ENCODE measurements around the gene CTNNBL1.

Gene CTNNBL1

DNA sequence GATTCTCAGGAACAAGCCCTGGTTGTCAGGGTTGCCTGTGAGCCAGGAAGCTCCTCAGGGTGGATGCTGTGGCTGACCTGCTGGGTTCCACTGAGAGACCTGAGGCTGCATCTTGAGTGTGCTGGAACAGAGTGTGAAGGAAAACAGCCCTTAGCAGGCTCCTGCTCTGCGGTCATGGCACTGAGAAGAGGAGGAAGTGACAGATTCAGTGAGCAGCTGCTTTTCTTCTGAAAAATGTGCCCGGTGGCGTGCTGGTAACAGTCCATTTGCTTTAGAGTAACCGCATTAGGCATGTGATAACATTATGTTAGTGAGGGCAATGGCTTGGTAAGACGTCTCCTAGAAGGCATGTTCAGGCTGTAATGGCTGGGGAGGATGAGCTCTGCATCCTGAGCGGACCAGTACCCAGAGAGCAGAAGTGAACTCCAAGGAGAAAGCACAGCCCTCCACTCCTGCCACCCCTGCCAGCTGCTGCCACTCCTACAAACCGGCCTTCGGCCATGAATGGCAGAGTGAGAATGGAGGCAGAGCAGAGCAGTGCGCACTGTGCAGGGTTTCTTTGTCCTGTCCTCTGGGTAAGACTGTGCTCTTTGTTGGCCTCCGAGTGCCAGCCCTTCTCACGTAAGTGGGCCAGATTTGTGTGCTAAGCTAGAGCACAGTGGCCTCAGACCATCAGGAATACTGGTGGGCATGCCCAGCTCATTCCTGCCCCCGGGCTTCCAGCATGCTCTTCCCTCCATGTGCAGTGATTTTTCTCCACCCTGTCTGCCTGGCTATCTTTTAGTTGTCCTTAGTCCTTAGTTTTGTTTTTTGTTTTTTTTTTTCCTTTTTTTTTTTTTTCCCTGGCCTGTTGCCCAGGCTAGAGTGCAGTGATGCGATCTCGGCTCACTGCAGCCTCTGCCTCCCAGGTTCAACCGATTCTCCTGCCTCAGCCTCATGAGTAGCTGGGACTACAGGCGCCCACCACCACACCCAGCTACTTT, 111.0 kb downstream of the CTNNBL1 start:
- TF ChIP-seq, protein P1, sequence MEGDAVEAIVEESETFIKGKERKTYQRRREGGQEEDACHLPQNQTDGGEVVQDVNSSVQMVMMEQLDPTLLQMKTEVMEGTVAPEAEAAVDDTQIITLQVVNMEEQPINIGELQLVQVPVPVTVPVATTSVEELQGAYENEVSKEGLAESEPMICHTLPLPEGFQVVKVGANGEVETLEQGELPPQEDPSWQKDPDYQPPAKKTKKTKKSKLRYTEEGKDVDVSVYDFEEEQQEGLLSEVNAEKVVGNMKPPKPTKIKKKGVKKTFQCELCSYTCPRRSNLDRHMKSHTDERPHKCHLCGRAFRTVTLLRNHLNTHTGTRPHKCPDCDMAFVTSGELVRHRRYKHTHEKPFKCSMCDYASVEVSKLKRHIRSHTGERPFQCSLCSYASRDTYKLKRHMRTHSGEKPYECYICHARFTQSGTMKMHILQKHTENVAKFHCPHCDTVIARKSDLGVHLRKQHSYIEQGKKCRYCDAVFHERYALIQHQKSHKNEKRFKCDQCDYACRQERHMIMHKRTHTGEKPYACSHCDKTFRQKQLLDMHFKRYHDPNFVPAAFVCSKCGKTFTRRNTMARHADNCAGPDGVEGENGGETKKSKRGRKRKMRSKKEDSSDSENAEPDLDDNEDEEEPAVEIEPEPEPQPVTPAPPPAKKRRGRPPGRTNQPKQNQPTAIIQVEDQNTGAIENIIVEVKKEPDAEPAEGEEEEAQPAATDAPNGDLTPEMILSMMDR (IDR thresholded peaks at IDR 0.05; ENCODE audit: low read depth, low read length, missing control alignments): no peak
- no peak for DNase-seq (ENCODE audit: extremely low read depth, low read depth)
- no peak overlapping the region for H3K4me3 ChIP-seq (replicated peaks; ENCODE audit: low read depth, low read length)

DNA sequence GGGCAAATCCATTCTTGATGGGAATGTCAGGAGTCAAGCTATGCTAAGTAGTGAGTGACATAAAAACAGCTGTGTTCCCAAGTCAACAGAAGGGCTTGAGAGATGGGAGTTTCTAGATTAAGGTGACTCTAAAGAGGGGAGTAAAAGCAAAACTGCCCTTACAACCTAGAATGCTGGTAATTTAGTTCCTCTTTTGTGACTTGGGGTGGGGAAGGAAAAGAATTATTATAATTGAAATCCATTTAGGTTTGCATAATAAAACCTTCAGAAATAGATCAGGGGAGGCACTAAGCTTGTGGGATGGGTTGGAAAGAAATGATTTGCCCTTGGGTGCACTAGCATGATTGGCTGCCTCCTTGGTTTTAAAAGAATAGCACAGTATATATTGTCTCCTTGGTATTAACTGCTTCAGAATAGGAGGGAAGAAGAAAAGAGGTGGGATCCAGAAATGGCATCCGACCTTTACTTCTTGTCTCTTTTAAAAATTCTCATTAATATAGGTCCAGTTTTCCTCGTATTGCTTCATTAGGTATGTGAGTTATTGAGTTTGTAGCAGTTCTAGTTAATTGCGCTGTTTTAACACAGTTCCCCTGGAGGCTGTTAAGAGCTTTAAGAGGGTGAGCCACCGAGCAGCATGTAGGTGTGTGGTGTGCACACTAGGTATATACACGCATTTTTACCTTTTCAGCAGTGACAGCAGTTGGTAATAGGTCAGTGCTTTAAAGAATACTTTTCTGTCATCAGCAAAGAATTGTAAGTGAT, 113.8 kb downstream of the CTNNBL1 start:
- TF ChIP-seq, protein P1 (IDR thresholded peaks at IDR 0.05; ENCODE audit: low read depth, low read length, missing control alignments): no peak
- no peak for DNase-seq (ENCODE audit: extremely low read depth, low read depth)
- H3K4me3 ChIP-seq (replicated peaks; ENCODE audit: low read depth, low read length): no peak overlapping the region

DNA sequence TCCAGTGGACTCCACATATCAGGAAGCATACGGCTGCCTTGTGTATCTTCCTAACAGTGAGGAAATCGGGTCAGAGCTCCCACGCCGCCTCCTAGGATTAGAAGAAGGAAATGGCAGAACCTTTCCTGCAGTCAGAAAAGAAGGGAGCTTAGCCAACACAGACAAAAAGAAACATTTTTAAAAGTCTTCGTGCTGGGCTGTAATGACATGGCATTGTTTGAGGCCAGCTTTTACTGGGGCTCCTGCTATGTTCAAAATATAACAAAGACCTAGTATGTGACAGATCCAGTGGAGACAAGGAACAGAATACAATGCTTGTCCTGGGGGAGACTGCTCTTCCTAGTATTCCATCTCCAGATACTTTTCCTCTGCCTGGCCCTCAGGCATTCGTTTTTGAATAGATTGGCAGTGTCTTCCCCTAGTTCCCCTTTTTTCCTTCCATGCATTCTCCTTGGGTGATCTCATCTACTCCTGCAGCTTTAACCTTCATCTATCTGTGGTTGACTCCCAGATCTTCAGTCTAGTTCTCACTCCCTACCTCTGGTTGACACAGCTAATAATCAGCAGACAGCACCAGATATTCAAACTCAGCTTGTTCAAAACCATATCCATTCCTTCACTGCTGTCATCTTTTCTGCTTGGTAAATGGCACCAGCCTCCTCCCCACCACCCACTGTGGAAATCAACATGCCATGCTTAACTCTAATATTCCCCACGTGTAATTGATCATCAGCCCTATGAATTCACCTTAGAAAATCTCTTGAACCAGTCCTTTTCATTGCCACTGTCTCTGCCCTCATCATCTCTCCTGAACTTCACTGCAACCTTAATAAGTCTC, 114.6 kb downstream of the CTNNBL1 start:
- H3K4me3 ChIP-seq (replicated peaks; ENCODE audit: low read depth, low read length): no peak overlapping the region
- no peak for DNase-seq (ENCODE audit: extremely low read depth, low read depth)
- TF ChIP-seq, protein P1 (IDR thresholded peaks at IDR 0.05; ENCODE audit: low read depth, low read length, missing control alignments): no peak

DNA sequence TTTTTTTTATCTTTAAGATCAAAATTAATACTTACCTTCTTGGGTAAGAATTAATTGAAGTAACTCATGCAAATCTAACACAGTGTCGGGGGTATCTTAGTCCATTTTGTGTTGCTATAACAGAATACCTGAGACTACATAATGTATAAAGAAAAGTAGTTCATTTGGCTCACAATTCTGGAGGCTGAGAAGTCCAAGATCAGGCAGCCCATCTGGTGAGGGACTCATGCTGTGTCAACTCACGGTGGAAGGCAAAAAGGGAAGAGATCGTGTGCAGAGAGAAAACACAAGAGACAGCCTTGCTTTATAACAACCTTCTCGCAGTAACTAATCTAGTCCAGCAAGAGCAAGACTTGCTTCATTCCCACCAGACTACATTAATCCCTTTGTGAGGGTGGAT, 116.2 kb downstream of the CTNNBL1 start:
- no peak overlapping the region for H3K4me3 ChIP-seq (replicated peaks; ENCODE audit: low read depth, low read length)
- DNase-seq (ENCODE audit: extremely low read depth, low read depth): no peak
- TF ChIP-seq, protein P1 (IDR thresholded peaks at IDR 0.05; ENCODE audit: low read depth, low read length, missing control alignments): no peak

DNA sequence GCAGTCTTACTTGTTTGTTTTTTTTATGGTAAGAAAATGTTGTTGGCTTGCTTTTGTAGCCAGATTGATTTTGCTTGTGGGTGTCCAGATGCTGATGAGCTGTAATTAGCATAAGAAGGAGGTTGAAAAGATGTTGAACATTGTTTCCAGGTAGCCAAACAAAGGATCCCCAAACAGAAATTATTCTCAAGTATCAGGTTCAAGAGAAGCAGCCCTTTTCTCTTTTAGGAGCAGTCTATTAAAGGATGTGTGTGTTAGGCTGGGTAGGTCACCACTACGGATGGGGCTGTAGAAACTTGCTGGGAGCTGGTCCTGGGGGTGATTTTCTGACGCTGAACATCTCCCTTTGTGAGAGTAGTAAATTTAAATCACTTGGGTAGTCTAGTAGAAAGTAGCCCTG, 122.2 kb downstream of the CTNNBL1 start:
- H3K4me3 ChIP-seq (replicated peaks; ENCODE audit: low read depth, low read length): no peak overlapping the region
- no peak for DNase-seq (ENCODE audit: extremely low read depth, low read depth)
- TF ChIP-seq, protein P1 (IDR thresholded peaks at IDR 0.05; ENCODE audit: low read depth, low read length, missing control alignments): no peak

DNA sequence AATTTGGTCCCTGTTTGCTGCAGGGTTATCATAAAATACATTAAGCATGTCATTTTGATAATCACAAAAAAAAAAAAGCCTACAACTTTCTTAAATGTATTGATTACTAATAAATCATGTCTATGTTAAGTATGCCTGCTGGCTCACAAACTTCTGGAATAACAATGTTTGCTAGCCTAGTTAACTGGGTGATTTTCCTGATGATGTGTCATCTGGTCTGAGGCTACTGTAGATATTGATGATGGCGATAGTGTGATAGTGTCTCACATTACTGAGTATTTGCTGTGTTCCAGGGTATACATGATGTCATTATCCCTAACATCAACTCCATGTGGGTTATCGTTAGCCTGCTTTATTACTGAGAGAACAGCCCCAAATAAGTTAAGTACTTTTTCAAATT, 122.9 kb downstream of the CTNNBL1 start:
- no peak overlapping the region for H3K4me3 ChIP-seq (replicated peaks; ENCODE audit: low read depth, low read length)
- no peak for DNase-seq (ENCODE audit: extremely low read depth, low read depth)
- TF ChIP-seq, protein P1 (IDR thresholded peaks at IDR 0.05; ENCODE audit: low read depth, low read length, missing control alignments): no peak
